ENCODE results near the gene PPP1R2C.

- no peak for TF ChIP-seq CTCF (conservative IDR thresholded peaks at IDR 0.05; ENCODE audit: low read length)
- TF ChIP-seq EZH2phosphoT487 (IDR thresholded peaks at IDR 0.05; ENCODE audit: borderline replicate concordance, low read depth, low read length), result no peak
Observed at GRCh38 chrX:42735250-42735649, 42.7 kb downstream of the PPP1R2C start.

Data from OCI-LY7 (cell line).